Ovary (tissue), 9 donors: Measurements from ENCODE around the gene PTEN. TPM values are rescaled to one million over a fixed set of nuclear protein-coding genes. Genes with fewer than 3 reads are reported as not detected.

Experiments
- DNase-seq, 5 donors: peaks; one replicate each; pipeline ENCODE4 v3.0.0-alpha.2; 2019 to 2020
- H3K27ac ChIP-seq, 2 donors: fragments of 200-600 bp; one replicate each; pipeline versions ENCODE4 v1.5.1 to v1.8.0; 2019 to 2022
- H3K27me3 ChIP-seq: fragments of 200-600 bp; one replicate; pipeline ENCODE4 v1.8.0; 2022
- H3K36me3 ChIP-seq: fragments of 200-600 bp; sonication (generic); one replicate; pipeline ENCODE4 v1.5.1; 2019
- H3K4me1 ChIP-seq: one replicate; pipeline ENCODE4 v1.8.1; 2013; ENCODE audit warnings: mild to moderate bottlenecking, moderate library complexity; ENCODE audit not compliant: insufficient read depth
- H3K4me3 ChIP-seq: fragments of 200-600 bp; sonication (generic); one replicate; pipeline ENCODE4 v1.5.1; 2017
- H3K9me3 ChIP-seq, 2 donors: fragments of 200-600 bp in 1 of 2; sonication (generic) in 1 of 2; one replicate each; pipeline versions ENCODE4 v1.5.1 to v1.8.1; 2013 to 2019; ENCODE audit warnings: mild to moderate bottlenecking in 1 of 2, moderate library complexity in 1 of 2
- CTCF ChIP-seq, 3 donors: fragments of 450-650 bp in 2 of 3; fragments of 200-600 bp in 1 of 3; IDR thresholded peaks; one replicate each; pipeline versions ENCODE4 v1.5.1 to v1.8.0; 2016 to 2022; ENCODE audit warnings: antibody characterized with exemption in 3 of 3, mild to moderate bottlenecking in 1 of 3
- EP300 ChIP-seq: sonication (generic); formaldehyde crosslinking; IDR thresholded peaks from one replicate; pipeline ENCODE4 v1.6.1; 2017; ENCODE audit warnings: antibody characterized with exemption
- POLR2A ChIP-seq: fragments of 450-650 bp; IDR thresholded peaks from one replicate; pipeline ENCODE4 v1.6.1; 2017; ENCODE audit warnings: antibody characterized with exemption, mild to moderate bottlenecking, moderate library complexity
- WGBS, 3 donors: extraction: QIAGEN DNeasy Blood & Tissue Kit in 1 of 3; methylation state at CpG; one replicate each; pipeline versions ENCODE4 v1.1.5 to v1.1.7; 2013 to 2017; 5-methylcytosine and 5-hydroxymethylcytosine counted together
- intact Hi-C, 4 donors: fragments of 100-400 bp; cut with DNase I; formaldehyde crosslinking; loops; one replicate each; pipeline versions ENCODE4 v1.11.0 to v1.15.1; 2022 to 2023
- polyA plus RNA-seq, 2 donors: library from polyadenylated mRNA; stranded (reverse); fragments of 200-250 nt in 1 of 2; fragments of 350-450 nt in 1 of 2; fragmentation: Illumina TruSeq in 1 of 2; extraction: RNeasy Lipid Tissue Mini Kit (QIAGEN cat#74804) in 1 of 2; gene quantifications; one replicate each; pipeline ENCODE4 v1.2.3, GENCODE V29; 2013 to 2014
- total RNA-seq, 7 donors: library from RNA; depleted of rRNA in 2 of 7; stranded (reverse); fragments of >200 nt in 2 of 7; fragmentation: NEBNext Ultra II Directional in 3 of 7; extraction: Animal tissue kit (Norgen Biotek cat#: 25700) in 3 of 7; gene quantifications; one replicate each; pipeline versions ENCODE4 v1.1.0 to v1.2.4, GENCODE V29; 2016 to 2023
- donor health status: DM: no; HTN: no; CAD: no; lungs with moderate emphysema.
- donor health status: DM: no; HTN: no; CAD: no.
- donor health status: Bipolar disorder and iron deficiency.
- donor health status: DM: yes; HTN: yes; CAD: no.
- donor health status: DM: no; HTN: no; CAD: no.
- donor health status: DM: yes; HTN: yes; CAD: no.

The PTEN gene
- total and polyA plus RNA-seq, 9 donors = 23.7 to 182 (median 84.7) TPM

- Histone ChIP-seq H3K4me3 (no peak overlapping the region), H3K27me3 (no peaks in the 10 kb centered on the region), H3K9me3 (no peaks in the 10 kb centered on the region), H3K27ac (no peak overlapping the region), H3K36me3 (no peaks in the 10 kb centered on the region), H3K4me1 (no peaks in the 10 kb centered on the region)
- TF ChIP-seq POLR2A = no peak
- TF ChIP-seq EP300 = no peak
- TF ChIP-seq CTCF (IDR thresholded peaks at IDR 0.05) = no peak
- DNase-seq = no peak
- intact Hi-C loops = no loop called here
- 92 to 97% (median 97%) methylated on average over 2 of the region's 2 CpGs for WGBS, 3 donors
These were observed 120.3 kb downstream of the PTEN start for GRCh38 chr10:87983716-87984115.

- Histone ChIP-seq H3K9me3 (no peaks in the 10 kb centered on the region), H3K4me3 (no peak overlapping the region), H3K27ac (no peak overlapping the region), H3K36me3 (no peaks in the 10 kb centered on the region), H3K27me3 (no peaks in the 10 kb centered on the region), H3K4me1 (no peaks in the 10 kb centered on the region)
- DNase-seq = no peak
- TF ChIP-seq CTCF (IDR thresholded peaks at IDR 0.05) (no peak), POLR2A (no peak), EP300 (no peak)
- WGBS, 3 donors = 84 to 88% (median 85%) methylated on average over 2 of the region's 2 CpGs
- intact Hi-C loops = no loop called here
These were observed 123.8 kb downstream of the PTEN start for GRCh38 chr10:87987206-87987605.

- H3K27me3 ChIP-seq = no peaks in the 10 kb centered on the region
- no peaks in the 10 kb centered on the region for H3K9me3 ChIP-seq
- no peaks in the 10 kb centered on the region for H3K4me1 ChIP-seq
- 81 to 87% (median 86%) methylated on average over 5 of the region's 5 CpGs for WGBS, 3 donors
- H3K27ac ChIP-seq = no peak overlapping the region
- H3K4me3 ChIP-seq = no peak overlapping the region
- no peaks in the 10 kb centered on the region for H3K36me3 ChIP-seq
- TF ChIP-seq CTCF (IDR thresholded peaks at IDR 0.05) = no peak
- TF ChIP-seq POLR2A = no peak
- TF ChIP-seq EP300 = no peak
- intact Hi-C loops = loop anchor here in 2 of 4 donors (10.0 kb wide), 2 partner anchors 73 to 597 kb away; no protein-coding TSS in a partner anchor
- no peak for DNase-seq
These were observed 128.5 kb downstream of the PTEN start for GRCh38 chr10:87991946-87992345.

- H3K36me3 ChIP-seq = no peaks in the 10 kb centered on the region
- H3K9me3 ChIP-seq = no peaks in the 10 kb centered on the region
- intact Hi-C loops = no loop called here
- H3K27ac ChIP-seq = no peak overlapping the region
- no peak for DNase-seq
- no peaks in the 10 kb centered on the region for H3K27me3 ChIP-seq
- no peaks in the 10 kb centered on the region for H3K4me1 ChIP-seq
- no peak overlapping the region for H3K4me3 ChIP-seq
- WGBS, 3 donors = 42 to 68% (median 64%) methylated on average over 1 of the region's 1 CpG
- TF ChIP-seq POLR2A (no peak), EP300 (no peak), CTCF (IDR thresholded peaks at IDR 0.05) (no peak)
These were observed 141.0 kb downstream of the PTEN start for GRCh38 chr10:88004451-88004850.

GRCh38 chr10:88006261-88006660, 142.8 kb downstream of the PTEN start:
- TF ChIP-seq POLR2A (no peak), EP300 (no peak), CTCF (IDR thresholded peaks at IDR 0.05) (no peak)
- Histone ChIP-seq H3K4me3 (no peak overlapping the region), H3K9me3 (no peaks in the 10 kb centered on the region), H3K27ac (no peak overlapping the region), H3K27me3 (no peaks in the 10 kb centered on the region), H3K36me3 (no peaks in the 10 kb centered on the region), H3K4me1 (no peaks in the 10 kb centered on the region)
- 93 to 96% (median 95%) methylated on average over 6 of the region's 6 CpGs for WGBS, 3 donors
- intact Hi-C loops = no loop called here
- DNase-seq = no peak
